B cell (primary cell): ENCODE results near the gene DUS2. TPM values are rescaled to one million over a fixed set of nuclear protein-coding genes. Genes with fewer than 3 reads are reported as not detected.
A peak's percentile ranks its signal among the peaks of the same experiment; 100 is the strongest.

Experiments
- ATAC-seq: fragments of 200-7000 bp; cut with Tn5 transposase; one replicate; pipeline ENCODE4 v1.10.0; 2021; ENCODE audit warnings: low read depth, mild to moderate bottlenecking, moderate number of reproducible peaks, moderate library complexity
- CTCF ChIA-PET: fragments of 350-600 bp; sonication (Branson Sonifier 250); formaldehyde crosslinking; loops from one replicate; lab custom pipeline; 2021; ENCODE audit warnings: antibody characterized with exemption, inconsistent platforms; lab: Charles Lee
- POLR2A ChIA-PET: fragments of 350-600 bp; sonication (Branson Sonifier 250); formaldehyde crosslinking; loops from one replicate; lab custom pipeline; 2021; ENCODE audit warnings: antibody characterized with exemption; lab: Charles Lee
- DNase-seq: peaks from one replicate; pipeline ENCODE4 v3.0.0; 2013
- H2AFZ ChIP-seq: 2 replicates; pipeline ENCODE4 v1.6.1; 2012; ENCODE audit warnings: mild to moderate bottlenecking, low read depth, low read length; ENCODE audit not compliant: insufficient read depth, poor library complexity, severe bottlenecking
- H3K27ac ChIP-seq, 2 donors: 1 replicate in 1 of 2; 2 replicates in 1 of 2; pipeline ENCODE4 v1.5.1; 2012 to 2013; ENCODE audit warnings: low read length in 2 of 2, mild to moderate bottlenecking in 2 of 2, moderate library complexity in 1 of 2
- H3K27me3 ChIP-seq, 4 experiments: fragments of 200-600 bp in 1 of 4; sonication (generic) in 1 of 4; replicated peaks in 1 of 4; 1 replicate in 2 of 4; 2 replicates in 2 of 4; pipeline versions ENCODE4 v1.6.1 to v1.7.0; 2013 to 2016; ENCODE audit warnings: low read length in 3 of 4, mild to moderate bottlenecking in 2 of 4, mixed read lengths in 1 of 4, moderate library complexity in 1 of 4; ENCODE audit not compliant: insufficient read depth in 4 of 4, control insufficient read depth in 3 of 4; ENCODE audit errors: control extremely low read depth in 1 of 4
- H3K36me3 ChIP-seq, 2 experiments: replicated peaks in 1 of 2; 1 replicate in 1 of 2; 2 replicates in 1 of 2; pipeline versions ENCODE4 v1.6.1 to v1.7.1; 2013; ENCODE audit warnings: low read length in 1 of 2; ENCODE audit not compliant: insufficient read depth in 2 of 2, control insufficient read depth in 1 of 2; ENCODE audit errors: control extremely low read depth in 1 of 2, extremely low read depth in 1 of 2
- H3K4me1 ChIP-seq, 2 donors: fragments of 200-600 bp in 1 of 2; sonication (generic) in 1 of 2; 1 replicate in 1 of 2; 2 replicates in 1 of 2; pipeline versions ENCODE4 v1.5.1 to v1.6.1; 2013 to 2017; ENCODE audit warnings: low read length in 2 of 2; ENCODE audit not compliant: control insufficient read depth in 2 of 2, insufficient read depth in 2 of 2
- H3K4me2 ChIP-seq: replicated peaks from 2 replicates; pipeline ENCODE3; 2012; ENCODE audit warnings: mild to moderate bottlenecking, low read depth, low read length; ENCODE audit not compliant: poor library complexity, severe bottlenecking
- H3K4me3 ChIP-seq, 5 experiments: fragments of 200-600 bp in 1 of 5; sonication (generic) in 1 of 5; 1 replicate in 3 of 5; 2 replicates in 2 of 5; pipeline versions ENCODE4 v1.5.1 to v1.7.0; 2011 to 2016; ENCODE audit warnings: low read length in 4 of 5, mild to moderate bottlenecking in 4 of 5, low read depth in 2 of 5, control low read depth in 1 of 5, moderate library complexity in 1 of 5; ENCODE audit not compliant: insufficient read depth in 1 of 5; ENCODE audit errors: control extremely low read depth in 1 of 5, extremely low read depth in 1 of 5
- H3K79me2 ChIP-seq: fragments of 200-600 bp; sonication (generic); one replicate; pipeline ENCODE4 v1.6.0; 2016; ENCODE audit warnings: low read length; ENCODE audit not compliant: control insufficient read depth, insufficient read depth
- H3K9ac ChIP-seq: fragments of 200-600 bp; sonication (generic); 2 replicates; pipeline ENCODE4 v1.6.1; 2017; ENCODE audit warnings: mild to moderate bottlenecking, low read length, moderate library complexity
- H3K9me3 ChIP-seq, 3 donors: one replicate each; pipeline versions ENCODE4 v1.6.1 to v1.7.1; 2013; ENCODE audit warnings: low read length in 2 of 3; ENCODE audit not compliant: control insufficient read depth in 2 of 3, insufficient read depth in 1 of 3; ENCODE audit errors: control extremely low read depth in 1 of 3
- H4K20me1 ChIP-seq: 2 replicates; pipeline ENCODE4 v1.6.0; 2012; ENCODE audit warnings: mild to moderate bottlenecking, low read length; ENCODE audit not compliant: insufficient read depth, control insufficient read depth, poor library complexity, severe bottlenecking
- H3K27ac Mint-ChIP-seq: one replicate; pipeline ENCODE4 v1.8.0; 2021; ENCODE audit warnings: mixed read lengths
- H3K27me3 Mint-ChIP-seq: one replicate; pipeline ENCODE4 v1.8.0; 2021; ENCODE audit warnings: mixed read lengths
- H3K4me1 Mint-ChIP-seq: one replicate; pipeline ENCODE4 v1.8.0; 2021; ENCODE audit warnings: mixed read lengths
- H3K4me3 Mint-ChIP-seq: one replicate; pipeline ENCODE4 v1.8.0; 2021; ENCODE audit warnings: mixed read lengths
- H3K9me3 Mint-ChIP-seq: one replicate; pipeline ENCODE4 v1.8.0; 2022; ENCODE audit warnings: mixed read lengths; ENCODE audit not compliant: insufficient read depth
- EZH2 ChIP-seq: IDR thresholded peaks from 2 replicates; pipeline ENCODE4 v1.6.1; 2012; ENCODE audit warnings: borderline replicate concordance, low read depth, mild to moderate bottlenecking, moderate library complexity, low read length; ENCODE audit not compliant: insufficient read depth, poor library complexity, severe bottlenecking
- WGBS: methylation state at CpG from one replicate; pipeline ENCODE4 v1.1.5; 2013; ENCODE audit warnings: missing lambda C conversion rate; ENCODE audit not compliant: insufficient coverage; 5-methylcytosine and 5-hydroxymethylcytosine counted together
- intact Hi-C: fragments of 100-400 bp; cut with micrococcal nuclease; formaldehyde crosslinking; loops from one replicate; pipeline ENCODE4 v1.10.0; 2022
- polyA plus RNA-seq: library from polyadenylated mRNA; depleted of rRNA; stranded (reverse); fragments of >200 nt; gene quantifications from 2 replicates; pipeline ENCODE4 v1.2.3, GENCODE V29; 2012
- total RNA-seq, 2 donors: library from RNA; stranded (reverse); fragments of 120-200 nt in 1 of 2; gene quantifications; 1 replicate in 1 of 2; 2 replicates in 1 of 2; pipeline versions ENCODE4 v1.2.3 to v1.2.4, GENCODE V29; 2013 to 2022
- TF ChIP-seq, protein P1 (sequence below): fragments of 200-600 bp; IDR thresholded peaks from one replicate; pipeline ENCODE4 v1.8.0; 2022; ENCODE audit warnings: antibody characterized with exemption, mild to moderate bottlenecking

Gene DUS2
- total and polyA plus RNA-seq, 2 donors (not counting 1 experiment from before 2014, with no cell fraction given), result 61.1 to 93.0 TPM

DNA sequence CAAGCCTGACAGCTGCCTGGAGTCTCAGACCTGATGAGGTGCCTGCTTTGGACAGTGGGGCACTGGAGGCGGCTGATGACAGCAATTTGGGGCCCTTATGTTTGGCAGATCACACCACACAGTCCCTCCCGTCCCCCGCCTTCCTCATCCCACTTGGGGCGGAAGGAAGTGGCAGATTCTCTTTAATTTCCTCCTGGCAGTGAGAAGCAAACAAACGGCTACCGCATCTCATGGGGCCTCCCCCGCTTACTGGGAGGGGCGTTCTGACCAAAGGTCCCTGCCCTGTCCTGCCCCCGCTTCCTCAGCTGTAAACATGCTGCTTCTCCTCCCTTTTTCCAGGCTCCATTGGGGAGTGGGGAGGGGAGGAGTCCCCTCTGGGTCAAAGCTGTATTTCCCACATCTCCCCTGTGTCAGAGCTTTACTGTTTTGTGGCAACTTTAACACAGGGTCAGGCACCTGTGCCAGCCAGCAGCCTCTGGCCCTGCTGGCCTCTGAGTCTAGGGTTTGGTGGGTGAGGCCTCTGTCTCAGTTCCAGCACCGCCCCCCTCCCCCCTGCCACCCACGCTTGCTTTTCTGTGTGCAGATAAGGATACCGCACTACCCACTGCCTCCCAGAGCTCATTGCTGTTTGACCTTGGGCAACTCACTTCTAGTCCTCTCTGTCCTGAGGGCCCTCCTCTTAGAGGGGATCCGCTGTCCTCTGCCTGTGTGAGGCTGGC, 56.7 kb downstream of the DUS2 start:
- peaks cover 87% of the 10 kb centered on the region for H3K4me1 Mint-ChIP-seq
- no peaks in the 10 kb centered on the region for H3K27me3 Mint-ChIP-seq
- peaks cover 90 to 97% of the 10 kb centered on the region in 2 donors for H3K4me1 ChIP-seq
- no peaks in the 10 kb centered on the region for H3K9me3 Mint-ChIP-seq
- peaks cover 0 to 52% of the 10 kb centered on the region in 2 experiments for H3K36me3 ChIP-seq
- peak; percentile 22 for ATAC-seq
- H3K27ac ChIP-seq, result peak overlapping the region; percentile 79 to 83
- H3K9me3 ChIP-seq, result peaks cover 0 to 4% (median 0%) of the 10 kb centered on the region in 3 donors
- 7% methylated on average over 9 of the region's 13 CpGs for WGBS
- peaks cover 43% of the 10 kb centered on the region for H3K79me2 ChIP-seq
- peak overlapping the region; percentile 83 for H3K4me2 ChIP-seq
- TF ChIP-seq, protein P1, sequence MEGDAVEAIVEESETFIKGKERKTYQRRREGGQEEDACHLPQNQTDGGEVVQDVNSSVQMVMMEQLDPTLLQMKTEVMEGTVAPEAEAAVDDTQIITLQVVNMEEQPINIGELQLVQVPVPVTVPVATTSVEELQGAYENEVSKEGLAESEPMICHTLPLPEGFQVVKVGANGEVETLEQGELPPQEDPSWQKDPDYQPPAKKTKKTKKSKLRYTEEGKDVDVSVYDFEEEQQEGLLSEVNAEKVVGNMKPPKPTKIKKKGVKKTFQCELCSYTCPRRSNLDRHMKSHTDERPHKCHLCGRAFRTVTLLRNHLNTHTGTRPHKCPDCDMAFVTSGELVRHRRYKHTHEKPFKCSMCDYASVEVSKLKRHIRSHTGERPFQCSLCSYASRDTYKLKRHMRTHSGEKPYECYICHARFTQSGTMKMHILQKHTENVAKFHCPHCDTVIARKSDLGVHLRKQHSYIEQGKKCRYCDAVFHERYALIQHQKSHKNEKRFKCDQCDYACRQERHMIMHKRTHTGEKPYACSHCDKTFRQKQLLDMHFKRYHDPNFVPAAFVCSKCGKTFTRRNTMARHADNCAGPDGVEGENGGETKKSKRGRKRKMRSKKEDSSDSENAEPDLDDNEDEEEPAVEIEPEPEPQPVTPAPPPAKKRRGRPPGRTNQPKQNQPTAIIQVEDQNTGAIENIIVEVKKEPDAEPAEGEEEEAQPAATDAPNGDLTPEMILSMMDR, result no peak
- no peak for TF ChIP-seq EZH2
- H3K4me3 Mint-ChIP-seq, result peak overlapping the region; percentile 79
- ChIA-PET CTCF (interaction anchor here (1.1 to 11.1 kb wide), 6 partner anchors 10 to 263 kb away, joined by 3 to 242 read pairs (median 6); no protein-coding TSS in a partner anchor), POLR2A (interaction anchor here (0.7 to 1.6 kb wide), 4 partner anchors 8 to 144 kb away, joined by 3 to 6 read pairs (median 3); no protein-coding TSS in a partner anchor)
- no peaks in the 10 kb centered on the region for H3K27me3 ChIP-seq
- H3K9ac ChIP-seq, result peak overlapping the region; percentile 45
- H2AFZ ChIP-seq, result peak overlapping the region; percentile 39
- intact Hi-C loops, result loop anchor here (10.0 kb wide), 1 partner anchor 535 kb away; no protein-coding TSS in a partner anchor
- peak overlapping the region in 4 of 5 experiments; percentile 8 to 49 (median 22) for H3K4me3 ChIP-seq
- peak; percentile 67 for DNase-seq
- peak overlapping the region; percentile 96 for H3K27ac Mint-ChIP-seq
- peaks cover 10% of the 10 kb centered on the region for H4K20me1 ChIP-seq
